NCI-H2227 (cell line): ENCODE results near the gene TGM2.

Experiments used
- DNase-seq: peaks from one replicate; lab custom pipeline; 2025; ENCODE audit not compliant: unreplicated experiment; lab: John Stamatoyannopoulos, UW

TGM2 gene

GRCh38 chr20:38199501-38200390 lies 34.7 kb upstream of the TGM2 start:
- DNase-seq = no peak

DNA sequence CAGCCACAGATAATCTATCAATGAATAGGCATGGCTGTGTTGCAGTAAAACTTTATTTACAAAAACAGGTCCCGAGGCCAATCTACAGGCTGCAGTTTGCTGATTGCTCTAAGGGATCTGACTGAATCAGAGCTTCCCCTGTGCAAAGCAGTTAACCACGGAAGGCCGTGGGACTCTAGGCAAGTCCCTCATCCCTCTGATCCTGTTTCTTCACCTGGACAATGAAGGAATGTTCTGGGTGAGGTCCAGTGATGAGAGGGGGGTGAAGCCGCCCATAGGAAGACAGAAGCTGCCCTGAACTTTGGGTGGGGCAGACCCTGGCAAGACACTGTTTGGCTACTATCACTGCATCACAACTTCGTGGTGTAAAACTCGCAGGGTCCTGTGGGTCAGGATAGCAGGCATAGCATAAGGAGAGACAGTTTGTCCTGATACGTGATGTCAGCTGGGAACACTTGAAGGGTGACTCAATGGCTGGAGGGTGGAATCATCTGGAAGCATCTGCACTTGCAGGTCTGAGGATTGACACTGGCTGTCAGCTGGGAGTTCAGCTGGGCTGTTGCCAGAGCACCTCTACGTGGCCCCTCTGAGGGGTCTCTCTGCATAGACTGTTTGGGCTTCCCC lies 33.3 kb upstream of the TGM2 start:
- no peak for DNase-seq

DNA sequence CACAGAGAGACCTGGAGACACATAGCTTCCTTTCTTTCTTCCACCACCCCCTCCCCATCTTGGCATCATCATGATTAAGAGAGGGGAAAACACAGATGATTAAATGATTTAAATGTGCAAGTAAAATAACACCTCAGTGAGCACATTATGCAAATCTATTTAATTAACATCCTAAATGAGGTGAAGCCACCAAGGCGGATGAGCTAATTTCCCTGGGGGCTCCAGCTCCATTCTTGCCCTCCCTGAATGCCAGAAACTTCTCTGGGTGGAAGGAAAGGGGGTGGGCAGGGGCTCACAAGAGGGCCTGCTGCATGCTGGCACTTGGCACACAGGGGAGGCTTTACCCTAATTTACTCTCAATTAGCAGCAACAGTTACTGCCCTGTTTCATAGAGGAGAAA lies 32.5 kb upstream of the TGM2 start:
- DNase-seq = no peak

DNA sequence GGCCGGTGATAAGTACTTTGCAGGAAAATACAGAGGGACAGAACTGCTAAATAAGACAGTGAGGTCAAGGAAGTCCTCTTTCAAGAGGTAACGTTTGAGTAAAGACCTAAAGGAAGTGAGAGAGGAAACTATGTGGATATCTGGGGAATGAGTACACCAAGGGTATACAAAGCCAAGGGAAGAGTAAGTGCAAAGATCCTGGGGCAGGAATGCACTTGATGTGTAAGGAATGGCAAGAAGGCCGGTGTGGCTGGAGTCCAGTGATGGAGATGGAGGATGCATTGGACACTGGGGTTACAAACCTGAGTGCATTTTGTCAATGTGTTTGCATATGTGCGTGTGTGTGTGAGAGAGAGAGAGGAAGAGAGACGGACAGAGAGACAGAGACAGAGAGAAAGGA lies 32.1 kb upstream of the TGM2 start:
- DNase-seq = no peak

DNA sequence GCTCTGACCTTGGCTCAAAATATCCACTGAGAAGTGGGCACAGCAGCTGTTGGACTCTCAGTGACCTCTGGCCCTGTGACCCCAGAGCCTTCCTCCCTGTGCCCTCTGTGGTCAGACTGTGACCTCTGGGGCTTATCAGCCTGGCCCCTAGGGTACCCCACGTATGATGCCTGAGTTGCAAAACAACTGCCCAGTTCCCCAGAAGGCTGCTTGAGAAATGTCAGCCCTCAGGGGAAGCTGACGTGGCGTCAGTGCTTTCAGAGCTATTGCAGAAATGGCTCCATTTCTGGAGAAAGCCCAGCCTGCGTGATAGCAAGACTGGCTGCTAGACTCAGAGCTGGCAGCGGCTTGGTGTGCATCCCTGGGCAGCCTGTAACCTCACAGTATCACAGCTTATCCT lies 31.5 kb upstream of the TGM2 start:
- no peak for DNase-seq

- no peak for DNase-seq
Observed at GRCh38 chr20:38196076-38196475, 31.0 kb upstream of the TGM2 start.

DNA sequence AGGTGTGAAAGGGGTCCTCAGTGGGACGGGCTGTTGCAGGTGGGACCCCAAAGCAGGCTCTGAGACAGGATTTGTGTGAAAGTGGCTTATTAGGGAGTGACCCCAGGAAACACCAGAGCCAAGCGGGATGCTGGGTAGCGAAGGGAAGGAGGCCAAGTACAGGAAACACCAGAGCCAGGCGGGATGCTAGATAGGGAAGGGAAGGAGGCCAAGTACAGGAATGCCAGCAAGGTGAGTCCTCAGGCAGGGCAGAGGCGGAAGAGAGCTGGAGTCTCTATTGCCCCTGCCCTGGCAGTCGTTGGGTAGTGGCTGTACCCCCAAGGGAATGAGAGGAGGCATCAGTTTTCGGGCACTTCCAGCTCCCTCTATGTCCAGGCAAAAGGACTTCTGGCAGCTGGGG lies 30.5 kb upstream of the TGM2 start:
- DNase-seq = no peak

GRCh38 chr20:38194971-38195504 lies 30.0 kb upstream of the TGM2 start:
- no peak for DNase-seq

- DNase-seq = no peak
Observed at GRCh38 chr20:38193586-38194105, 28.6 kb upstream of the TGM2 start.

- DNase-seq = no peak
Observed at GRCh38 chr20:38192323-38192885, 27.3 kb upstream of the TGM2 start.

GRCh38 chr20:38191654-38192053 lies 26.6 kb upstream of the TGM2 start:
- DNase-seq = no peak

- DNase-seq = no peak
Observed at GRCh38 chr20:38190936-38191371, 25.9 kb upstream of the TGM2 start.

- DNase-seq = no peak
Observed at GRCh38 chr20:38190166-38190565, 25.1 kb upstream of the TGM2 start.

GRCh38 chr20:38187517-38187916 lies 22.4 kb upstream of the TGM2 start:
- peak; percentile 42 for DNase-seq

- DNase-seq = no peak
Observed at GRCh38 chr20:38186788-38187221, 21.7 kb upstream of the TGM2 start.

DNA sequence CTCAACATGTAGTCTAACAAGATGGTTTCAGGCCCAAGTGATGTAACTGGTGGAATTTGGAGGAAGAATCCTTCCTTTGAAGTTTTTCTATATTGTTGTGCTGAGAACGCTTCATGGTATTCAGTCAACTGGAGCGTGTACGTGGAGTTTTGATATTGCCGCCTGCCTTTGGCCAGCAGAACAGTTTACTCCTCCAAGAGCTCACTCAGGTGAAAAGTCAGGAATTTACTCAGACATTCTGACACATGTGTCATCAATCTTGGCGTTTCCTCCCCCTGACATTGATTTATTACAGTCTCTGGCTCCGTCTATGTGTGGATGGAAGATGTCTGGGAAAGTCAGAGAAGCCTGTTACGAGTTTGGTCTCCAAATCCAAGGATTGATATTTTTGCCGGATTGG lies 19.0 kb upstream of the TGM2 start:
- DNase-seq = no peak

GRCh38 chr20:38181971-38182370 lies 16.9 kb upstream of the TGM2 start:
- DNase-seq = no peak

GRCh38 chr20:38181207-38181801 lies 16.2 kb upstream of the TGM2 start:
- no peak for DNase-seq

- no peak for DNase-seq
Observed at GRCh38 chr20:38180781-38181180, 15.7 kb upstream of the TGM2 start.

- DNase-seq = no peak
Observed at GRCh38 chr20:38179846-38180245, 14.8 kb upstream of the TGM2 start.

GRCh38 chr20:38178581-38178980 lies 13.5 kb upstream of the TGM2 start:
- DNase-seq = no peak
